ENCODE data around the gene GOLGA8R. TPM values are rescaled to one million over a fixed set of nuclear protein-coding genes. Genes with fewer than 3 reads are reported as not detected.
"Not testable (repeated sequence)": the region's sequence is repeated elsewhere in the genome, so short reads cannot be mapped to it uniquely, and the experiment has no call there.

Gene GOLGA8R
- total RNA-seq (1 to 10 TPM; 3.0 to 5.7 (median 3.8) TPM), total RNA-seq (0.04 to 2.1 (median 0.73) reads per million in 29 experiments)
- total RNA-seq (2013): 5.4 TPM

- not testable (repeated sequence) for H3K27ac ChIP-seq (ENCODE audit: low read length); H3K4me1 Mint-ChIP-seq; DNase-seq
Measured at GRCh38 chr15:30414160-30414559, at the start of gene GOLGA8R. GOLGA8R (minus strand) TSS chr15:30414260; CDS start chr15:30414162, 98 bp downstream.

GRCh38 chr15:30463849-30464248, 49.8 kb upstream of the GOLGA8R start:
- H3K27ac Mint-ChIP-seq; POLR2A ChIA-PET; H3K4me1 Mint-ChIP-seq; H3K4me3 ChIP-seq (ENCODE audit: control insufficient read depth in 1 of 2, extremely low read depth in 1 of 2, low read length in 1 of 2); H3K4me3 Mint-ChIP-seq; H3K9me3 ChIP-seq; H3K4me1 ChIP-seq (ENCODE audit: control insufficient read depth in 1 of 2, extremely low read depth in 1 of 2, insufficient read depth in 2 of 2, low read length in 2 of 2); DNase-seq; H3K27me3 Mint-ChIP-seq; H3K27me3 ChIP-seq (replicated peaks in 1 of 2; ENCODE audit: control insufficient read depth in 2 of 2, extremely low read depth in 1 of 2, insufficient read depth in 2 of 2, low read length in 1 of 2); H3K36me3 Mint-ChIP-seq; H3K36me3 ChIP-seq (ENCODE audit: control insufficient read depth in 2 of 2, extremely low read depth in 1 of 2, insufficient read depth in 1 of 2, low read length in 1 of 2); H3K9me3 Mint-ChIP-seq; ATAC-seq (replicated peaks in 1 of 4); H3K27ac ChIP-seq (ENCODE audit: low read length); CTCF ChIA-PET: not testable (repeated sequence)
- no CpG with 5 or more reads among the region's 1 CpG for whole genome bisulfite sequencing (ENCODE audit: insufficient coverage)

More at GRCh38 chr15:30414160-30414559, at the start of gene GOLGA8R:
- H3K4me3 Mint-ChIP-seq; ATAC-seq (replicated peaks in 1 of 4); POLR2A ChIA-PET; H3K4me1 ChIP-seq (ENCODE audit: control insufficient read depth in 1 of 2, extremely low read depth in 1 of 2, insufficient read depth in 2 of 2, low read length in 2 of 2); H3K4me3 ChIP-seq (ENCODE audit: control insufficient read depth in 1 of 2, extremely low read depth in 1 of 2, low read length in 1 of 2); H3K36me3 Mint-ChIP-seq; H3K36me3 ChIP-seq (ENCODE audit: control insufficient read depth in 2 of 2, extremely low read depth in 1 of 2, insufficient read depth in 1 of 2, low read length in 1 of 2); H3K9me3 Mint-ChIP-seq; H3K27me3 Mint-ChIP-seq; H3K27me3 ChIP-seq (replicated peaks in 1 of 2; ENCODE audit: control insufficient read depth in 2 of 2, extremely low read depth in 1 of 2, insufficient read depth in 2 of 2, low read length in 1 of 2); H3K9me3 ChIP-seq; CTCF ChIA-PET; H3K27ac Mint-ChIP-seq: not testable (repeated sequence)
- whole genome bisulfite sequencing (ENCODE audit: insufficient coverage): no CpG with 5 or more reads among the region's 7 CpGs

GRCh38 chr15:30462176-30462575, 48.1 kb upstream of the GOLGA8R start:
- not testable (repeated sequence) for H3K4me3 Mint-ChIP-seq

GRCh38 chr15:30452702-30453101, 38.6 kb upstream of the GOLGA8R start:
- DNase-seq; H3K4me1 Mint-ChIP-seq; H3K4me3 Mint-ChIP-seq; H3K4me3 ChIP-seq (ENCODE audit: control insufficient read depth in 1 of 2, extremely low read depth in 1 of 2, low read length in 1 of 2); H3K27ac ChIP-seq (ENCODE audit: low read length); CTCF ChIA-PET; ATAC-seq (replicated peaks in 1 of 4); H3K9me3 Mint-ChIP-seq; H3K9me3 ChIP-seq; H3K36me3 ChIP-seq (ENCODE audit: control insufficient read depth in 2 of 2, extremely low read depth in 1 of 2, insufficient read depth in 1 of 2, low read length in 1 of 2); H3K4me1 ChIP-seq (ENCODE audit: control insufficient read depth in 1 of 2, extremely low read depth in 1 of 2, insufficient read depth in 2 of 2, low read length in 2 of 2); POLR2A ChIA-PET; H3K27me3 Mint-ChIP-seq; H3K27me3 ChIP-seq (replicated peaks in 1 of 2; ENCODE audit: control insufficient read depth in 2 of 2, extremely low read depth in 1 of 2, insufficient read depth in 2 of 2, low read length in 1 of 2); H3K27ac Mint-ChIP-seq; H3K36me3 Mint-ChIP-seq: not testable (repeated sequence)

More at GRCh38 chr15:30462176-30462575, 48.1 kb upstream of the GOLGA8R start:
- H3K4me1 ChIP-seq (ENCODE audit: control insufficient read depth in 1 of 2, extremely low read depth in 1 of 2, insufficient read depth in 2 of 2, low read length in 2 of 2); POLR2A ChIA-PET; H3K27ac Mint-ChIP-seq; H3K36me3 Mint-ChIP-seq; H3K27me3 ChIP-seq (replicated peaks in 1 of 2; ENCODE audit: control insufficient read depth in 2 of 2, extremely low read depth in 1 of 2, insufficient read depth in 2 of 2, low read length in 1 of 2); H3K36me3 ChIP-seq (ENCODE audit: control insufficient read depth in 2 of 2, extremely low read depth in 1 of 2, insufficient read depth in 1 of 2, low read length in 1 of 2); H3K27ac ChIP-seq (ENCODE audit: low read length); H3K9me3 ChIP-seq; CTCF ChIA-PET; DNase-seq; H3K27me3 Mint-ChIP-seq; H3K4me3 ChIP-seq (ENCODE audit: control insufficient read depth in 1 of 2, extremely low read depth in 1 of 2, low read length in 1 of 2); H3K4me1 Mint-ChIP-seq; ATAC-seq (replicated peaks in 1 of 4); H3K9me3 Mint-ChIP-seq: not testable (repeated sequence)
- WGBS (ENCODE audit: insufficient coverage): no CpG with 5 or more reads among the region's 9 CpGs

- H3K27me3 Mint-ChIP-seq; H3K4me1 ChIP-seq (ENCODE audit: control insufficient read depth in 1 of 2, extremely low read depth in 1 of 2, insufficient read depth in 2 of 2, low read length in 2 of 2); H3K4me3 Mint-ChIP-seq; H3K27ac Mint-ChIP-seq; POLR2A ChIA-PET; H3K4me3 ChIP-seq (ENCODE audit: control insufficient read depth in 1 of 2, extremely low read depth in 1 of 2, low read length in 1 of 2); H3K36me3 ChIP-seq (ENCODE audit: control insufficient read depth in 2 of 2, extremely low read depth in 1 of 2, insufficient read depth in 1 of 2, low read length in 1 of 2); H3K27ac ChIP-seq (ENCODE audit: low read length); H3K4me1 Mint-ChIP-seq; H3K27me3 ChIP-seq (replicated peaks in 1 of 2; ENCODE audit: control insufficient read depth in 2 of 2, extremely low read depth in 1 of 2, insufficient read depth in 2 of 2, low read length in 1 of 2); ATAC-seq (replicated peaks in 1 of 4); H3K36me3 Mint-ChIP-seq; H3K9me3 Mint-ChIP-seq; DNase-seq; CTCF ChIA-PET; H3K9me3 ChIP-seq: not testable (repeated sequence)
- no CpG with 5 or more reads among the region's 3 CpGs for WGBS (ENCODE audit: insufficient coverage)
Measured at GRCh38 chr15:30438348-30438747, 24.3 kb upstream of the GOLGA8R start.

- H3K36me3 ChIP-seq (ENCODE audit: control insufficient read depth in 2 of 2, extremely low read depth in 1 of 2, insufficient read depth in 1 of 2, low read length in 1 of 2); H3K9me3 Mint-ChIP-seq; POLR2A ChIA-PET; CTCF ChIA-PET; H3K27me3 ChIP-seq (replicated peaks in 1 of 2; ENCODE audit: control insufficient read depth in 2 of 2, extremely low read depth in 1 of 2, insufficient read depth in 2 of 2, low read length in 1 of 2); H3K4me1 ChIP-seq (ENCODE audit: control insufficient read depth in 1 of 2, extremely low read depth in 1 of 2, insufficient read depth in 2 of 2, low read length in 2 of 2); H3K27me3 Mint-ChIP-seq; H3K27ac Mint-ChIP-seq; H3K4me3 ChIP-seq (ENCODE audit: control insufficient read depth in 1 of 2, extremely low read depth in 1 of 2, low read length in 1 of 2); H3K36me3 Mint-ChIP-seq; DNase-seq; H3K9me3 ChIP-seq; H3K4me3 Mint-ChIP-seq; H3K4me1 Mint-ChIP-seq; H3K27ac ChIP-seq (ENCODE audit: low read length); ATAC-seq (replicated peaks in 1 of 4): not testable (repeated sequence)
- WGBS (ENCODE audit: insufficient coverage): no CpG with 5 or more reads among the region's 5 CpGs
Measured at GRCh38 chr15:30435878-30436277, 21.8 kb upstream of the GOLGA8R start.

- H3K9me3 Mint-ChIP-seq; DNase-seq; H3K27me3 ChIP-seq (replicated peaks in 1 of 2; ENCODE audit: control insufficient read depth in 2 of 2, extremely low read depth in 1 of 2, insufficient read depth in 2 of 2, low read length in 1 of 2); POLR2A ChIA-PET; H3K27ac Mint-ChIP-seq; H3K9me3 ChIP-seq; H3K4me3 Mint-ChIP-seq; ATAC-seq (replicated peaks in 1 of 4); CTCF ChIA-PET; H3K4me1 ChIP-seq (ENCODE audit: control insufficient read depth in 1 of 2, extremely low read depth in 1 of 2, insufficient read depth in 2 of 2, low read length in 2 of 2); H3K4me1 Mint-ChIP-seq; H3K27me3 Mint-ChIP-seq; H3K4me3 ChIP-seq (ENCODE audit: control insufficient read depth in 1 of 2, extremely low read depth in 1 of 2, low read length in 1 of 2); H3K27ac ChIP-seq (ENCODE audit: low read length); H3K36me3 Mint-ChIP-seq; H3K36me3 ChIP-seq (ENCODE audit: control insufficient read depth in 2 of 2, extremely low read depth in 1 of 2, insufficient read depth in 1 of 2, low read length in 1 of 2): not testable (repeated sequence)
- no CpG with 5 or more reads among the region's 6 CpGs for WGBS (ENCODE audit: insufficient coverage)
Measured at GRCh38 chr15:30420723-30421122, 6.7 kb upstream of the GOLGA8R start.

All from T-cell (primary cell).